H1 (cell line): Measurements from ENCODE around the gene SPATA32. TPM values are rescaled to one million over a fixed set of nuclear protein-coding genes. Genes with fewer than 3 reads are reported as not detected.

ENCODE experiments used
- CTCF ChIA-PET: fragments of 300-600 bp; sonication (Branson Sonifier 250); formaldehyde crosslinking; loops from one replicate; lab custom pipeline; 2021; ENCODE audit not compliant: partially characterized antibody; lab: Charles Lee
- POLR2A ChIA-PET: fragments of 300-600 bp; sonication (Branson Sonifier 250); formaldehyde crosslinking; loops from one replicate; lab custom pipeline; 2021; ENCODE audit warnings: inconsistent platforms; ENCODE audit not compliant: partially characterized antibody; lab: Charles Lee
- DNase-seq, 2 experiments: peaks; one replicate each; pipeline versions ENCODE4 v3.0.0 to v3.0.0-alpha.2; 2010 to 2022; ENCODE audit warnings: low spot score in 2 of 2, low read depth in 1 of 2, mixed read lengths in 1 of 2
- FAIRE-seq: peaks from 2 replicates; lab custom pipeline; 2011; peaks lifted over from hg19 to GRCh38; lab: Jason Lieb, UNC
- H2AFZ ChIP-seq: 2 replicates; pipeline ENCODE4 v1.8.1; 2012; ENCODE audit warnings: low read length, inconsistent platforms
- H2AK5ac ChIP-seq: 2 replicates; pipeline ENCODE4 v1.6.1; 2013; ENCODE audit warnings: low read depth, low read length
- H2BK120ac ChIP-seq: replicated peaks from 2 replicates; pipeline ENCODE3; 2013; ENCODE audit warnings: low read depth, low read length, inconsistent platforms
- H2BK12ac ChIP-seq: 2 replicates; pipeline ENCODE4 v1.6.1; 2013; ENCODE audit warnings: low read depth, low read length
- H2BK15ac ChIP-seq: 2 replicates; pipeline ENCODE4 v1.6.1; 2013; ENCODE audit warnings: low read length
- H2BK20ac ChIP-seq: 2 replicates; pipeline ENCODE4 v1.6.1; 2013; ENCODE audit warnings: low read length
- H2BK5ac ChIP-seq: 2 replicates; pipeline ENCODE4 v1.6.1; 2013; ENCODE audit warnings: low read depth, low read length
- H3K14ac ChIP-seq: 2 replicates; pipeline ENCODE4 v1.6.1; 2013; ENCODE audit warnings: inconsistent platforms; ENCODE audit not compliant: insufficient read length
- H3K18ac ChIP-seq: 2 replicates; pipeline ENCODE4 v1.6.1; 2013; ENCODE audit warnings: low read length; ENCODE audit errors: extremely low read depth
- H3K23ac ChIP-seq: 2 replicates; pipeline ENCODE4 v1.6.1; 2013; ENCODE audit warnings: inconsistent platforms; ENCODE audit not compliant: insufficient read length
- H3K23me2 ChIP-seq: 2 replicates; pipeline ENCODE4 v1.6.1; 2013; ENCODE audit warnings: low read depth, low read length
- H3K27ac ChIP-seq: 2 replicates; pipeline ENCODE4 v1.6.1; 2011; ENCODE audit warnings: low read depth, low read length, inconsistent platforms
- H3K27me3 ChIP-seq, 4 experiments: replicated peaks in 1 of 4; 1 replicate in 1 of 4; 2 replicates in 3 of 4; pipeline versions ENCODE4 v1.6.1 to v1.8.1; 2011 to 2013; ENCODE audit warnings: low read length in 3 of 4, mild to moderate bottlenecking in 3 of 4, inconsistent platforms in 2 of 4, mixed read lengths in 2 of 4, moderate library complexity in 1 of 4; ENCODE audit not compliant: control insufficient read depth in 3 of 4, insufficient read depth in 3 of 4; ENCODE audit errors: extremely low read depth in 1 of 4
- H3K36me3 ChIP-seq, 4 experiments: 2 replicates each; pipeline versions ENCODE4 v1.6.1 to v1.8.1; 2011 to 2013; ENCODE audit warnings: mild to moderate bottlenecking in 4 of 4, low read length in 3 of 4, moderate library complexity in 2 of 4, control low read depth in 1 of 4, inconsistent platforms in 1 of 4; ENCODE audit not compliant: insufficient read depth in 4 of 4, control insufficient read depth in 2 of 4
- H3K4ac ChIP-seq: replicated peaks from 2 replicates; pipeline ENCODE3; 2013; ENCODE audit warnings: low read length, low read depth, mixed read lengths, inconsistent platforms; ENCODE audit not compliant: insufficient read length
- H3K4me1 ChIP-seq, 4 experiments: replicated peaks in 1 of 4; 1 replicate in 1 of 4; 2 replicates in 3 of 4; pipeline versions ENCODE4 v1.6.1 to v1.8.1; 2011 to 2013; ENCODE audit warnings: low read length in 3 of 4, inconsistent platforms in 2 of 4, mixed read lengths in 1 of 4; ENCODE audit not compliant: insufficient read depth in 4 of 4, control insufficient read depth in 3 of 4
- H3K4me2 ChIP-seq, 2 experiments: 2 replicates each; pipeline versions ENCODE4 v1.6.1 to v1.8.1; 2011 to 2013; ENCODE audit warnings: low read depth in 2 of 2, low read length in 2 of 2, control low read depth in 1 of 2, inconsistent platforms in 1 of 2, mild to moderate bottlenecking in 1 of 2; ENCODE audit not compliant: insufficient read depth in 1 of 2
- H3K4me3 ChIP-seq, 4 experiments: fragments of 200-600, 300-600 bp in 1 of 4; sonication (generic), shearing (Covaris generic), sonication (Bioruptor Twin) in 1 of 4; 2 replicates each; pipeline versions ENCODE4 v1.5.1 to v1.8.1; 2011 to 2016; ENCODE audit warnings: low read length in 4 of 4, low read depth in 3 of 4, control low read depth in 2 of 4, inconsistent platforms in 2 of 4, mild to moderate bottlenecking in 2 of 4, mixed read lengths in 1 of 4, moderate library complexity in 1 of 4; ENCODE audit not compliant: insufficient read depth in 2 of 4; ENCODE audit errors: extremely low read depth in 1 of 4
- H3K56ac ChIP-seq: replicated peaks from 2 replicates; pipeline ENCODE3; 2013; ENCODE audit warnings: low read depth, mild to moderate bottlenecking, mixed read lengths, low read length, inconsistent platforms; ENCODE audit not compliant: insufficient read length
- H3K79me1 ChIP-seq: 2 replicates; pipeline ENCODE4 v1.6.1; 2013; ENCODE audit warnings: low read depth, low read length, control low read depth
- H3K79me2 ChIP-seq, 2 experiments: 2 replicates each; pipeline versions ENCODE4 v1.6.1 to v1.8.1; 2012 to 2013; ENCODE audit warnings: low read length in 2 of 2, mild to moderate bottlenecking in 2 of 2, inconsistent platforms in 1 of 2; ENCODE audit not compliant: insufficient read depth in 2 of 2, control insufficient read depth in 1 of 2
- H3K9ac ChIP-seq, 4 experiments: replicated peaks in 1 of 4; 1 replicate in 1 of 4; 2 replicates in 3 of 4; pipeline versions ENCODE4 v1.6.1 to v1.8.1; 2011 to 2013; ENCODE audit warnings: low read depth in 3 of 4, low read length in 3 of 4, control low read depth in 2 of 4, mild to moderate bottlenecking in 2 of 4, moderate library complexity in 2 of 4, inconsistent platforms in 1 of 4; ENCODE audit errors: extremely low read depth in 1 of 4
- H3K9me3 ChIP-seq, 2 experiments: 2 replicates each; pipeline versions ENCODE4 v1.6.1 to v1.8.1; 2012 to 2013; ENCODE audit warnings: mild to moderate bottlenecking in 2 of 2, moderate library complexity in 2 of 2, control low read depth in 1 of 2, inconsistent platforms in 1 of 2, low read depth in 1 of 2, low read length in 1 of 2, mixed read lengths in 1 of 2; ENCODE audit not compliant: insufficient read depth in 2 of 2
- H4K20me1 ChIP-seq, 2 experiments: replicated peaks in 1 of 2; 2 replicates each; pipeline versions ENCODE3 to v1.8.1; 2011 to 2013; ENCODE audit warnings: inconsistent platforms in 2 of 2, low read length in 2 of 2, mild to moderate bottlenecking in 1 of 2; ENCODE audit not compliant: insufficient read depth in 2 of 2, control insufficient read depth in 1 of 2
- H4K5ac ChIP-seq: 2 replicates; pipeline ENCODE4 v1.6.1; 2013; ENCODE audit warnings: low read length, low read depth, mixed read lengths, inconsistent platforms; ENCODE audit not compliant: insufficient read length
- H4K8ac ChIP-seq: 2 replicates; pipeline ENCODE4 v1.8.0; 2013; ENCODE audit warnings: mild to moderate bottlenecking, moderate library complexity, low read length, inconsistent platforms; ENCODE audit not compliant: insufficient read depth; ENCODE audit errors: extremely low read depth
- H4K91ac ChIP-seq: replicated peaks from 2 replicates; pipeline ENCODE3; 2013; ENCODE audit warnings: low read length, mixed read lengths, inconsistent platforms; ENCODE audit not compliant: insufficient read length
- RBBP5 ChIP-seq: IDR thresholded peaks from 2 replicates; pipeline ENCODE4 v1.7.1; 2012; ENCODE audit warnings: low read depth, mild to moderate bottlenecking, inconsistent platforms, low read length, moderate library complexity, borderline replicate concordance
- SP2 ChIP-seq: IDR thresholded peaks from 2 replicates; pipeline ENCODE4 v1.6.1; 2012; ENCODE audit warnings: mild to moderate bottlenecking, low read length, inconsistent platforms
- WGBS, 2 experiments: shearing (Covaris generic) in 1 of 2; methylation state at CpG; one replicate each; pipeline versions ENCODE4 v1.1.6 to v1.1.7; 2013 to 2015; ENCODE audit warnings: low lambda C conversion rate in 2 of 2, mixed read lengths in 2 of 2, inconsistent platforms in 1 of 2, low coverage in 1 of 2, missing lambda C conversion rate in 1 of 2; ENCODE audit not compliant: insufficient replicate concordance in 2 of 2, insufficient coverage in 1 of 2, insufficient read length in 1 of 2; ENCODE audit errors: extremely low coverage in 1 of 2, missing lambda C conversion rate in 1 of 2; 5-methylcytosine and 5-hydroxymethylcytosine counted together
- polyA plus RNA-seq, 7 experiments: library from polyadenylated mRNA; depleted of rRNA in 3 of 7; stranded (reverse) in 5 of 7; unstranded in 2 of 7; fragments of >200 nt in 5 of 7; fragments of 200-250 nt in 2 of 7; gene quantifications; 1 replicate in 5 of 7; 2 replicates in 1 of 7; 4 replicates in 1 of 7; pipeline versions ENCODE4 v1.2.1 to v1.2.3, GENCODE V29; 2011 to 2013; ENCODE audit warnings: missing spikeins in 2 of 7, mixed read lengths in 2 of 7
- total RNA-seq: library from RNA; stranded (reverse); fragmentation: NEBNext Ultra II Directional; extraction: Animal tissue kit (Norgen Biotek cat#: 25700); gene quantifications from 2 replicates; pipeline ENCODE4 v1.2.1, GENCODE V29; 2021
- TF ChIP-seq, protein P1 (sequence below): IDR thresholded peaks from 2 replicates; pipeline ENCODE4 v1.6.1; 2011; ENCODE audit warnings: low read length, improper control_type of control experiment
- TF ChIP-seq, protein P2 (sequence below), 3 experiments: IDR thresholded peaks; 1 replicate in 2 of 3; 2 replicates in 1 of 3; pipeline versions ENCODE4 v1.5.1 to v1.6.1; 2011; ENCODE audit warnings: low read length in 3 of 3, mild to moderate bottlenecking in 3 of 3, inconsistent platforms in 2 of 3, low read depth in 1 of 3, moderate library complexity in 1 of 3; ENCODE audit not compliant: insufficient read depth in 1 of 3; ENCODE audit errors: control extremely low read depth in 1 of 3
- TF ChIP-seq, protein P3 (sequence below): IDR thresholded peaks from 2 replicates; pipeline ENCODE4 v1.6.1; 2011; ENCODE audit warnings: low read depth, mild to moderate bottlenecking, low read length; ENCODE audit not compliant: insufficient read depth

The SPATA32 gene
- total and polyA plus RNA-seq, 2 of the 8 experiments (the other 6 are each of a cell fraction or from before 2014, with no cell fraction given): 0.24 TPM; not detected in 1

DNA sequence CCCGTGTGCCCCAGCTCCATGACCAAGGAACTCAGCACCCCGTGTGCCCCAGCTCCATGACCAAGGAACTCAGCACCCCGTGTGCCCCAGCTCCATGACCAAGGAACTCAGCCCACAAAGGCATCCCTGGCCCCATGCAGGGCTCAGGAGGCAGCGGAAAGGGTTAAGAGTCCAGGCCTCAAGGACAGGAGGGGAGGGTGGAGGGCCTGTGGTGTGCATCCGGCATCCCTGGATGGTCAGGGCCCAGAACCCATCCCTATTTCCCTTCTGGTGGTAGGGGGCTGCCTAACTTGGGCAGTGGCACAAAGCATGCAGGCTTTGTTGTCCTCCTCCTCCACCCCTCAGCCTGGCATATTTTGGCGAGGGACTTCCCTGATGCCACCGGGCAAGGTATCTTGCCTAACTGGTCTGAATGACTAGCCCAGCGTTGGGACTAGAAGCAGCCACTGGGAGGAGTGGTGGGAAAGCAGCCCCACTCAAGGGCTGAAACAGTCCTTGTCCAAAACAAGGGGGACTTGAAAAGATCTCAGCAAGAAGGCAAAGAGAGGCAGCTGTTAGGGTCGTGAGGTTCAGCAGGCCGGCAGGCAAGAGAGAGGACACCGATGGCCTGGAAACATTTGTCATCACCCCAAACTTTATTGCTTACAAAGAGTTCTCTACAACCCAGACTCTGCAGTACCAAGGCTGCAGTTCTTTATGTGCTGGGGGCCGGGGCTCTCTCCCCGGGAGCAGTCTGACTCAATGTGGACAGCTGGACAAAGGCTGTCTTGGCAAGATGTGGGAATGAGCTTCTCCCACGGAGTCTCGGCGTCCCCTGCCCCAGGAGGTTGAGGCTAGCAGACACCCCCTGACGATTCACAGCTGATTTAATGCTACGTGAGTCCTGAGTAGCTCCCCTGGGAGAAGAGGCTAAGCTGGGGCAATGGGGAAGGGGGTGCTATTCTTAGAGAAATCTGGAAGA, 902 bp upstream of the SPATA32 start:
- Histone ChIP-seq H3K79me2 (no peaks in the 10 kb centered on the region), H2BK20ac (no peak overlapping the region), H3K9ac (peak overlapping the region in 3 of 4 experiments; percentile 34 to 63 (median 54); a peak in 3 of 7 replicates), H2BK15ac (no peak overlapping the region), H3K36me3 (peaks cover 0 to 4% (median 1%) of the 10 kb centered on the region in 4 experiments; a peak in 3 of 8 replicates), H3K4me2 (peak overlapping the region; percentile 85 to 92), H3K23me2 (peaks cover 6% of the 10 kb centered on the region), H4K8ac (peak overlapping the region; percentile 23; the same call in 1 of the 2 replicates), H4K5ac (no peak overlapping the region), H3K27ac (no peak overlapping the region), H2BK5ac (no peak overlapping the region), H2AK5ac (no peak overlapping the region), H2BK120ac (no peak overlapping the region), H3K56ac (no peak overlapping the region), H3K18ac (0 out of 2 replicates have a peak overlapping the region, but pooled peaks have one; percentile 17), H2BK12ac (peak overlapping the region; percentile 75; the same call in 1 of the 2 replicates), H3K27me3 (peaks cover 0 to 5% (median 2%) of the 10 kb centered on the region in 4 experiments; a peak in 3 of 7 replicates), H3K4me3 (peak overlapping the region; percentile 52 to 69 (median 60); a peak in 6 of 8 replicates), H4K91ac (no peak overlapping the region), H3K14ac (no peak overlapping the region), H3K9me3 (no peaks in the 10 kb centered on the region), H4K20me1 (no peaks in the 10 kb centered on the region), H2AFZ (no peak overlapping the region), H3K79me1 (no peaks in the 10 kb centered on the region), H3K4me1 (peaks cover 4 to 10% (median 6%) of the 10 kb centered on the region in 4 experiments; a peak in 6 of 7 replicates), H3K23ac (no peak overlapping the region), H3K4ac (no peak overlapping the region)
- 76% methylated on average over 18 of the region's 18 CpGs; no CpG with 5 or more reads in 1 of the 2 experiments for WGBS, 2 experiments
- TF ChIP-seq, protein P1, sequence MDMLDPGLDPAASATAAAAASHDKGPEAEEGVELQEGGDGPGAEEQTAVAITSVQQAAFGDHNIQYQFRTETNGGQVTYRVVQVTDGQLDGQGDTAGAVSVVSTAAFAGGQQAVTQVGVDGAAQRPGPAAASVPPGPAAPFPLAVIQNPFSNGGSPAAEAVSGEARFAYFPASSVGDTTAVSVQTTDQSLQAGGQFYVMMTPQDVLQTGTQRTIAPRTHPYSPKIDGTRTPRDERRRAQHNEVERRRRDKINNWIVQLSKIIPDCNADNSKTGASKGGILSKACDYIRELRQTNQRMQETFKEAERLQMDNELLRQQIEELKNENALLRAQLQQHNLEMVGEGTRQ: no peak
- TF ChIP-seq, protein P2, sequence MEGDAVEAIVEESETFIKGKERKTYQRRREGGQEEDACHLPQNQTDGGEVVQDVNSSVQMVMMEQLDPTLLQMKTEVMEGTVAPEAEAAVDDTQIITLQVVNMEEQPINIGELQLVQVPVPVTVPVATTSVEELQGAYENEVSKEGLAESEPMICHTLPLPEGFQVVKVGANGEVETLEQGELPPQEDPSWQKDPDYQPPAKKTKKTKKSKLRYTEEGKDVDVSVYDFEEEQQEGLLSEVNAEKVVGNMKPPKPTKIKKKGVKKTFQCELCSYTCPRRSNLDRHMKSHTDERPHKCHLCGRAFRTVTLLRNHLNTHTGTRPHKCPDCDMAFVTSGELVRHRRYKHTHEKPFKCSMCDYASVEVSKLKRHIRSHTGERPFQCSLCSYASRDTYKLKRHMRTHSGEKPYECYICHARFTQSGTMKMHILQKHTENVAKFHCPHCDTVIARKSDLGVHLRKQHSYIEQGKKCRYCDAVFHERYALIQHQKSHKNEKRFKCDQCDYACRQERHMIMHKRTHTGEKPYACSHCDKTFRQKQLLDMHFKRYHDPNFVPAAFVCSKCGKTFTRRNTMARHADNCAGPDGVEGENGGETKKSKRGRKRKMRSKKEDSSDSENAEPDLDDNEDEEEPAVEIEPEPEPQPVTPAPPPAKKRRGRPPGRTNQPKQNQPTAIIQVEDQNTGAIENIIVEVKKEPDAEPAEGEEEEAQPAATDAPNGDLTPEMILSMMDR (IDR thresholded peaks at IDR 0.05; ENCODE audit: control extremely low read depth in 1 of 3, insufficient read depth in 1 of 3, low read depth in 1 of 3, low read length in 3 of 3): peak in 1 of 3 experiments; percentile 10; a peak in 1 of 4 replicates
- TF ChIP-seq SP2 (no peak), RBBP5 (no peak; the same call in 1 of the 2 replicates)
- TF ChIP-seq, protein P3, sequence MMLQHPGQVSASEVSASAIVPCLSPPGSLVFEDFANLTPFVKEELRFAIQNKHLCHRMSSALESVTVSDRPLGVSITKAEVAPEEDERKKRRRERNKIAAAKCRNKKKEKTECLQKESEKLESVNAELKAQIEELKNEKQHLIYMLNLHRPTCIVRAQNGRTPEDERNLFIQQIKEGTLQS: no peak
- ChIA-PET CTCF (interaction anchor here (0.6 to 29.1 kb wide), 8 partner anchors 9 to 127 kb away, joined by 3 to 579 read pairs (median 5); no protein-coding TSS in a partner anchor), POLR2A (interaction anchor here (0.7 to 1.5 kb wide), 4 partner anchors 14 to 125 kb away, joined by 3 to 5 read pairs (median 4); partner anchors contain the start of gene FMNL1)
- peak in 1 of 2 experiments; percentile 57 for DNase-seq
- no peak for FAIRE-seq
